Fibroblast of pulmonary artery (primary cell): ENCODE measurements around the gene BDP1.

ENCODE experiments used
- DNase-seq: peaks from one replicate; pipeline ENCODE4 v3.0.0-alpha.2; 2010; ENCODE audit warnings: low read depth
- H3K4me3 ChIP-seq: replicated peaks from 2 replicates; pipeline ENCODE4 v1.5.1; 2011; ENCODE audit warnings: low read depth, mild to moderate bottlenecking, control low read depth, low read length, moderate library complexity
- CTCF ChIP-seq: IDR thresholded peaks from 2 replicates; pipeline ENCODE4 v1.5.1; 2011; ENCODE audit warnings: mild to moderate bottlenecking, control low read depth, low read length, inconsistent platforms; ENCODE audit errors: missing control alignments

The BDP1 gene

GRCh38 chr5:71615809-71616208 lies 160.4 kb downstream of the BDP1 start:
- DNase-seq, result no peak
- no peak for TF ChIP-seq CTCF

More at GRCh38 chr5:71615809-71616208, 160.4 kb downstream of the BDP1 start:
- no peak overlapping the region for H3K4me3 ChIP-seq
